Stimulated activated effector memory CD8-positive, alpha-beta T cell treated with anti-CD3 and anti-CD28 coated beads, Interleukin-12 subunit alpha, Interleukin-12 subunit beta, amount 100 ng/mL, for 72 hours (primary cell): Measurements from ENCODE around the gene KRTAP1-1.
"Not testable (repeated sequence)": the region's sequence is repeated elsewhere in the genome, so short reads cannot be mapped to it uniquely, and the experiment has no call there.

Experiments
- ATAC-seq: fragments of 150-1000 bp; cut with Tn5 transposase; 2 replicates; pipeline ENCODE4 v1.10.0; 2021
- DNase-seq, 2 donors: peaks; one replicate each; pipeline ENCODE4 v3.0.0; 2021 to 2022; ENCODE audit warnings: low spot score in 2 of 2
- H3K27ac Mint-ChIP-seq: one replicate; pipeline ENCODE4 v1.8.0; 2022; ENCODE audit warnings: mild to moderate bottlenecking, mixed read lengths
- H3K36me3 Mint-ChIP-seq: one replicate; pipeline ENCODE4 v1.8.0; 2022; ENCODE audit warnings: mild to moderate bottlenecking, mixed read lengths
- H3K4me1 Mint-ChIP-seq: one replicate; pipeline ENCODE4 v1.8.0; 2022; ENCODE audit warnings: mixed read lengths
- H3K4me3 Mint-ChIP-seq: one replicate; pipeline ENCODE4 v1.8.0; 2022; ENCODE audit warnings: mild to moderate bottlenecking, mixed read lengths
- H3K9me3 Mint-ChIP-seq: one replicate; pipeline ENCODE4 v1.8.0; 2022; ENCODE audit warnings: mixed read lengths

Gene KRTAP1-1

GRCh38 chr17:41004397-41004796, 36.9 kb downstream of the KRTAP1-1 start:
- Mint-ChIP-seq H3K36me3 (no peaks in the 10 kb centered on the region), H3K4me1 (no peaks in the 10 kb centered on the region), H3K27ac (no peak overlapping the region), H3K9me3 (no peaks in the 10 kb centered on the region), H3K4me3 (no peak overlapping the region)
- ATAC-seq (no peak), DNase-seq (no peak)

GRCh38 chr17:41003926-41004325, 37.3 kb downstream of the KRTAP1-1 start:
- DNase-seq (no peak), ATAC-seq (no peak)
- Mint-ChIP-seq H3K27ac (no peak overlapping the region), H3K4me3 (no peak overlapping the region), H3K36me3 (no peaks in the 10 kb centered on the region), H3K9me3 (no peaks in the 10 kb centered on the region), H3K4me1 (no peaks in the 10 kb centered on the region)

GRCh38 chr17:41002814-41003213, 38.4 kb downstream of the KRTAP1-1 start:
- DNase-seq, result no peak
- no peaks in the 10 kb centered on the region for H3K4me1 Mint-ChIP-seq
- no peak for ATAC-seq
- no peaks in the 10 kb centered on the region for H3K36me3 Mint-ChIP-seq
- H3K27ac Mint-ChIP-seq, result no peak overlapping the region
- no peak overlapping the region for H3K4me3 Mint-ChIP-seq
- H3K9me3 Mint-ChIP-seq, result no peaks in the 10 kb centered on the region

- DNase-seq (no peak), ATAC-seq (no peak)
- H3K4me1 Mint-ChIP-seq, result no peaks in the 10 kb centered on the region
- no peak overlapping the region for H3K4me3 Mint-ChIP-seq
- H3K27ac Mint-ChIP-seq, result no peak overlapping the region
- H3K9me3 Mint-ChIP-seq, result no peaks in the 10 kb centered on the region
- no peaks in the 10 kb centered on the region for H3K36me3 Mint-ChIP-seq
Measured at GRCh38 chr17:41001795-41002194, 39.5 kb downstream of the KRTAP1-1 start.

- not testable (repeated sequence) for H3K27ac Mint-ChIP-seq, DNase-seq, H3K4me3 Mint-ChIP-seq, H3K9me3 Mint-ChIP-seq, H3K4me1 Mint-ChIP-seq, H3K36me3 Mint-ChIP-seq, ATAC-seq
Measured at GRCh38 chr17:40999563-40999962, 41.7 kb downstream of the KRTAP1-1 start, which contains the start of gene KRTAP3-2. KRTAP3-2 (minus strand) TSS chr17:40999906; CDS start chr17:40999853, 53 bp downstream.

- Mint-ChIP-seq H3K27ac (no peak overlapping the region), H3K36me3 (no peaks in the 10 kb centered on the region), H3K9me3 (no peaks in the 10 kb centered on the region), H3K4me1 (no peaks in the 10 kb centered on the region), H3K4me3 (no peak overlapping the region)
- ATAC-seq (no peak), DNase-seq (no peak)
Measured at GRCh38 chr17:40997361-40997760, 43.9 kb downstream of the KRTAP1-1 start.

- no peak for DNase-seq
Measured at GRCh38 chr17:40996829-40997228, 44.4 kb downstream of the KRTAP1-1 start.

GRCh38 chr17:40995116-40995515, 46.1 kb downstream of the KRTAP1-1 start:
- no peaks in the 10 kb centered on the region for H3K9me3 Mint-ChIP-seq
- no peaks in the 10 kb centered on the region for H3K36me3 Mint-ChIP-seq
- no peak overlapping the region for H3K4me3 Mint-ChIP-seq
- no peaks in the 10 kb centered on the region for H3K4me1 Mint-ChIP-seq
- no peak overlapping the region for H3K27ac Mint-ChIP-seq
- DNase-seq (no peak), ATAC-seq (no peak)

More at GRCh38 chr17:40996829-40997228, 44.4 kb downstream of the KRTAP1-1 start:
- Mint-ChIP-seq H3K4me1 (no peaks in the 10 kb centered on the region), H3K4me3 (no peak overlapping the region), H3K9me3 (no peaks in the 10 kb centered on the region), H3K27ac (no peak overlapping the region), H3K36me3 (no peaks in the 10 kb centered on the region)
- ATAC-seq, result no peak

- DNase-seq (no peak), ATAC-seq (no peak)
- Mint-ChIP-seq H3K9me3 (no peaks in the 10 kb centered on the region), H3K4me3 (no peak within 1 kb of the TSS), H3K27ac (no peak within 1 kb of the TSS), H3K36me3 (no peaks in the 10 kb centered on the region), H3K4me1 (no peaks in the 10 kb centered on the region)
Measured at GRCh38 chr17:40993839-40994238, 47.4 kb downstream of the KRTAP1-1 start, which contains the start of gene KRTAP3-3. KRTAP3-3 (minus strand) TSS chr17:40994164; CDS start chr17:40994097, 67 bp downstream.

GRCh38 chr17:40993084-40993483, 48.2 kb downstream of the KRTAP1-1 start:
- Mint-ChIP-seq H3K36me3 (no peaks in the 10 kb centered on the region), H3K4me3 (no peak overlapping the region), H3K27ac (no peak overlapping the region), H3K9me3 (no peaks in the 10 kb centered on the region), H3K4me1 (no peaks in the 10 kb centered on the region)
- ATAC-seq, result no peak
- no peak for DNase-seq

GRCh38 chr17:40992666-40993065, 48.6 kb downstream of the KRTAP1-1 start:
- ATAC-seq, result no peak
- H3K4me1 Mint-ChIP-seq, result no peaks in the 10 kb centered on the region
- H3K9me3 Mint-ChIP-seq, result no peaks in the 10 kb centered on the region
- H3K27ac Mint-ChIP-seq, result no peak overlapping the region
- DNase-seq, result no peak
- no peak overlapping the region for H3K4me3 Mint-ChIP-seq
- H3K36me3 Mint-ChIP-seq, result no peaks in the 10 kb centered on the region
